Activated T-cell treated with anti-CD3 and anti-CD28 coated beads for 48 hours (primary cell): ENCODE results near the gene GAL3ST3.

ENCODE experiments used
- DNase-seq: peaks from one replicate; pipeline ENCODE4 v3.0.0-alpha.2; 2020; ENCODE audit warnings: low read depth

Gene GAL3ST3

DNA sequence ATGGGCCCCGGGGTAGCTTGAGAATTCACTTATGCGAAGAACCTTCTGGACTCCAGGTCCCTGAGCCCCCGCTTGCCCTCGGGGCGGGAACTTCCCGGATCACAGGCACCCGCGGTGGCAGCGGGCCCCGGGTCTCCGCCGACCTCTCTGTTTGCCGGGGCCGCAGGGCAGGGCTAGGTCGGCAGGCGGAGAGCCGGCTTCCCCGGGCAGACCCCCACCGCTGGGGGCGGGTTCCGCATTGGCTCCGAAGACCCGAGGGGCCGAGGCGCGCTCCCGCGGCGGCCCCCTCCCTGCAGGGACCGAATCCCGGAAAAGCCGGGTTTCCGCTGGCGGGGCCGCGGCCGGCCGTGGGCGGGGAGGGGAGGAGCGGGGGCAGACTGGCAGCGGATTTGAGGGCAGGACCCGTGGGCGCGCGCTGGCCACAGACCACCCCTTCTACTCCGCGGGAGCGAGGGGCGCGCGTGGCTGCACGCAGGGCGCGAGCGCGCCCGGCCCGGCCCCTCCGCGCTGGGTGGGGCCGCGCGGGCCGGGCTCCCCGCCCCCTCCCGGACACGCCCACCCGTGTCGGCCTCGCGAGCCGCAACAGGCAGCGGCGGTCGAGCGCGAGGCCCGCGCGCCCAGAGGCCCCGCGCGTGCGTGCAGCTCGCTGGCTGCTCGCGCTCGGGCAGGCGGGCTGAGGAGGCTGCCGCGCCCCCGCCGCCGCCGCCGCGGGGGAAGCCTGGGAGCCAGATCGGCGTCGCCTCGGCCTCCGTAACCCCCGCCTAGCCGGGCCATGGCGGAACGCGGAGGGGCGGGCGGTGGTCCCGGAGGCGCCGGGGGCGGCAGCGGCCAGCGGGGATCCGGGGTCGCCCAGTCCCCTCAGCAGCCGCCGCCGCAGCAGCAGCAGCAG is 21.0 kb upstream of the GAL3ST3 start, which contains the start of gene PACS1:
Gene PACS1 (plus strand): TSS at position 558 of the 889 bp plus-strand sequence. CDS start 215 bp downstream, at position 773.
- peak; percentile 72 for DNase-seq

- no peak for DNase-seq
Measured at GRCh38 chr11:66068923-66069714, 20.2 kb upstream of the GAL3ST3 start.

DNA sequence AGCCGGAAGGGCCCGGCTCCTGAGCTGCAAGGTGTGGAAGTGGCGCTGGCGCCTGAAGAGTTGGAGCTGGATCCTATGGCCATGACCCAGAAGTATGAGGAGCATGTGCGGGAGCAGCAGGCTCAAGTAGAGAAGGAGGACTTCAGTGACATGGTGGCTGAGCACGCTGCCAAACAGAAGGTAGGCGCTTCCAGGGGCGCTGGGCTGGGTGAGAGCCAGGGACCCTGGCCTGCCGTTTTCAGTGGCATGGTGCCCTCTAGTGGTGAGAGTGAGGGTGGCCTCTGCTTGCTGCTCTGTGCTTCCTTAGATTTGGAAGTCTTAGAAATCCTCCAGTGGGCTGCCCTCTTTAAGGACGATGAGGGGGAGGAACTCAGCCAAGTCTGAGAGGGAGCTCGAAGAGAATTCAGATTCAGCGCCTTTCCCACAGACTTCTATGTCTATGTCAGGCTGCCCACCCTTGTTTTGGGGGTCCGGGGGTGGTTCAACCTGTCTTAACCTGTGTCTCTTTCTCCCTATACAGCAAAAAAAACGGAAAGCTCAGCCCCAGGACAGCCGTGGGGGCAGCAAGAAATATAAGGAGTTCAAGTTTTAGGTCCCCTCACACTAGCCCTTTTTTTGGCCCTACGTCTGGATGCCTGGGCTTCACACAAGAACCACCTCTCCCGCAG is 19.3 kb upstream of the GAL3ST3 start:
- peak; percentile 70 for DNase-seq

- DNase-seq: no peak
Measured at GRCh38 chr11:66067640-66068039, 18.7 kb upstream of the GAL3ST3 start.

DNA sequence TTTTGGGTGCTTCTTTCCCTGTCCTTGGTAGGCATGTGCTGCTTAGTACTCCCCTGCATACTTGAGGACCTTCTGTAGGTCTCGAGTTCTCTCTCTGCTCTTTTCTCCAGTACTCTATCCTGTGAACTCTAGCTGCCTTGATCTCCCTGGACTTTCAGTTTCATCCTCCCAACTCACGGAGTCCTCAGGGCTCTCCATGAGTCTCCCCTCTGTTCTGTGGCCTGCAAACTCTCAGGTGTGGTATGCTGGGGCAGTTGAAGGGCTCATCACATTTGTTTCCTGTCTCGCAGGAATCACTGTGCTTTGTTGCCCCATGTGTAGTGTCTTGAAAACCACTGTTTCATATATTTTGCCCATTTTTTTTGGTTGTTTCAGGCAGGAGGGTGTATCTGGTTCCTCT is 17.8 kb upstream of the GAL3ST3 start:
- no peak for DNase-seq

DNA sequence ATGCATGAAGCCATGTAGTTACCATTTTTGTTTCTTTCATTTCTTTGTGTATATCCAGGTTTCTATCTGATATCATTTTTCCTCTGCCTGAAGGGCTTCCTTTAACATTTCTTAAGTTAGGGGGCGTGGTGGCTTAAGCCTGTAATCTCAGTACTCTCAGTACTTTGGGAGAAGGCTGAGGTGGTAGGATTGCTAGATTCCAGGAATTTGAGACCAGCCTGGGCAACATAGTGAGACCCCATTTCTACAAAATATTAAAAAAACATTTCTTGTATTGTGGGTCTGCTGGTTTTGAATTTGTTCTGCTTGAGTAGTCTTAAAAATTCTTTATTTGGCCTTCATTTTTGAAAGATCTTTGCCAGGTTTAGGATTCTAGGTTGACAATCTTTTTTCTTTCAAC is 15.6 kb upstream of the GAL3ST3 start:
- no peak for DNase-seq

DNA sequence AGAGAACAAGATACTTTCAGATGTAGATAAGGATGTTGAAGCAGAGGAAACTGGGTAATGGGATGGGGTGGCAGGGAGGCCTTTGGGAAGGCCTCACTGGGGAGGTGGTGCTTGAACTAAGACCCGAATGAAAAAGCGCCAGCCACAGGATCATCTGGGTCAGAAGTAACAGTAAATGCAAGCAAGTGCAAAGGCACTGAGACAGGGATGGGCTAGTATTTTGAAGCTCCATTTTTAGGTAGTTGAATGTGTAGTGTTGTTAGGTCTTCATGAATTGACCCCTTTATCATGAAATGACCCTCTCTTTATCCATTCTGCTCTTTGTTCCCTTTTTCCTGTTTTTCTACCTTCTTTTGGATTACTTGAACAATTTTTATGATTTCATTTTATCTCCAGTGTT is 14.9 kb upstream of the GAL3ST3 start:
- no peak for DNase-seq

DNA sequence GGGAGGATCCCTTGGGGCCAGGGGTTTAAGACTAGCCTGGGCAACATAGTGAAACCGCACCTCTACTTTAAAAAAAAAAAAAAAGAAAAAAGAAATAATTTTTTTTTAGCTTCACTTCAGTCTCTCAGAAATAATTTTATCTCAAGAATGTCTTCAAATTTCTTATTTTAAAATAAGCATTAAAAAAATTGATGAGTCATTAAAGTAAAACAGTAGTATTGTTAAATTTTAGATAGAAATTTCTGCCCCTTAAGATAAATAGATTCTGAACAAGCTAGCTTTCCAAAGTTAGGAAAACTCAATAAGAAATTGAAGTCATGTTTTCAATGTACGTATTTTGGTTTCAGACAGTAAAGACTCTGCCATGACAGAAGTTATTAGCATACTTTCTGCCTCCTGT is 13.4 kb upstream of the GAL3ST3 start:
- no peak for DNase-seq

DNA sequence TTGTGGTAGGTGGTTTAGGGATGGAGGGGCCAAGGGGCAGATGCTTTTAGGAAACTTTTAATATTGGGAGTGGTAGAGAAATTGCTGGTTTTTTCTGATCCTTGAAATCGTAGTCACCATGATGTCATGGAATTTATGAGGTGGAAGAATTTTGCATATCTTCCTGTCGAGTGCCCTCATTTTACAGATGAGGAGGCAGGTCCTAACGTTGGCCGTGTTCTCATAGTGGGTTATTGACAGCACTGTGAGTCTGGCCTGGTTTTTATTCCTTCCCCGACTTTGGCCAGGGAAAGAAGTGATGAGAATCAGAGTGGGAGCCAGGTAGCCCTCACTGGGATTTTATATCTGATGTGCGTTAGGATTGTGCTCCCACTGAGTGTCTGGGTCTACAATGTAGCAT is 12.3 kb upstream of the GAL3ST3 start:
- DNase-seq: no peak

DNA sequence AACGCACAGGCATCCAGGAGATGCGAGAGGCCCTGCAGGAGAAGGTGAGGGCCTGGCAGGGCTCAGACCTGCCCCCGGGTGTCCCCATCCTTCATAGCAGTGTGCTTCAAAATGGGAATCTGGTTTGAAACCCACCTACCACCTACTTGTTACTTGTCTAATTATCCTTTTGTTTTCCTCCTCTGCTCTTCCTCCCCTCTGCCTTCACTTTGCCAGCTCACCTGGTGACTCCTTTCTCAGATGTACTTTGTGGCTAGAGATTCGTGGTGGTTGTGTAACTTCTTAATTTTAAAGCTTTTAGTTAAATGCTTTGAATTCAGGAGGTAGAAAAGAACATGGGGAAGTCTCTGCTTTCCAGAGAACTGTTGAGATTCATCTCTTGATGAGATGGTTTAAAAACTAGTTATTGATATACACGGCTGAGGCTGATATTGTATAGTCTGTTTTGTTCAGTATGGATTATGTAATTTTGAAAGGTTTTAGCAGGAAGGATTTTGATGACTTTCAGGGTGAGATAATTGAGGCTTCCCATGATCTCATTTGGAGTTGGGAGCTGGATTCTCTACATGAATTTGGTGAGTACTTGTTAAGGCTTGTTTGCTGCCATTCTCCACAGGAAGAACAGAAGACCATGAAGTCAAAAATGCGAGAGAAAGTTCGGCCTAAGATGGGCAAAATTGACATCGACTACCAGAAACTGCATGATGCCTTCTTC is 11.2 kb upstream of the GAL3ST3 start:
- DNase-seq: no peak

DNA sequence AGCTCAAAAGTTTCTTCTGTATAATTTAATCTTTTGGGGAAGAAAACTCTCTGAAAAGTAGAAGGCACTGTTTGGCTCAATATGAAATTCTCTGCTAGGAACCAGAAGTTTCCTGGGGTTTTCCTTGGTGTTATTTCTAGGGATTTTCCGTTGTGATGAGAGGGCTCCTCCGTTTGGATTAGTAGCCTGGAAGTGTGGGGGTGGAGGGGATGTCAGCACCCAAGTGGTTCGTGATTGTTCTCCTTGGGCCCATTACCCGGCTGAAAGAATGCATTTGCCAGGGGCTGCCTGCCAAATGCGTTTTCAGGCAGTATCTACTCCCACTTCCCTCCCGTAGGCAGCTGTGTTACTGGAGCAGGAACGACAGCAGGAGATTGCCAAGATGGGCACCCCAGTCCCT is 7.5 kb upstream of the GAL3ST3 start:
- DNase-seq: no peak

- DNase-seq: no peak
Measured at GRCh38 chr11:66055021-66055420, 6.1 kb upstream of the GAL3ST3 start.

DNA sequence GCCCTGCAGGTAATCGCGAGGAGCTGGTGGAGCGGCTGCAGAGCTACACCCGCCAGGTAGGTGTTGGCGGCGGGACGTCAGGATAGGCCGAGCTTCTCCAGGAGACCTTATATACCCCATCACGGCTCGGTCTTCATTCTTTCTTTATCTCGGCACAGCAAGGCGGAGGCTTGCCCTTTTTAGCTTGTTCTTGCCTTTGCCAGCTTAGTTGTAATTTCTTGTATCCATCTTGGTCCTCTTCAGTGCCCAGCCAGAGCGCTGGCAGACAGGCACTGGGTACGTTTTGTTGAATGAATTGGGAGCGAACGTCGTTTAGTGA is 3.7 kb upstream of the GAL3ST3 start:
- DNase-seq: no peak

DNA sequence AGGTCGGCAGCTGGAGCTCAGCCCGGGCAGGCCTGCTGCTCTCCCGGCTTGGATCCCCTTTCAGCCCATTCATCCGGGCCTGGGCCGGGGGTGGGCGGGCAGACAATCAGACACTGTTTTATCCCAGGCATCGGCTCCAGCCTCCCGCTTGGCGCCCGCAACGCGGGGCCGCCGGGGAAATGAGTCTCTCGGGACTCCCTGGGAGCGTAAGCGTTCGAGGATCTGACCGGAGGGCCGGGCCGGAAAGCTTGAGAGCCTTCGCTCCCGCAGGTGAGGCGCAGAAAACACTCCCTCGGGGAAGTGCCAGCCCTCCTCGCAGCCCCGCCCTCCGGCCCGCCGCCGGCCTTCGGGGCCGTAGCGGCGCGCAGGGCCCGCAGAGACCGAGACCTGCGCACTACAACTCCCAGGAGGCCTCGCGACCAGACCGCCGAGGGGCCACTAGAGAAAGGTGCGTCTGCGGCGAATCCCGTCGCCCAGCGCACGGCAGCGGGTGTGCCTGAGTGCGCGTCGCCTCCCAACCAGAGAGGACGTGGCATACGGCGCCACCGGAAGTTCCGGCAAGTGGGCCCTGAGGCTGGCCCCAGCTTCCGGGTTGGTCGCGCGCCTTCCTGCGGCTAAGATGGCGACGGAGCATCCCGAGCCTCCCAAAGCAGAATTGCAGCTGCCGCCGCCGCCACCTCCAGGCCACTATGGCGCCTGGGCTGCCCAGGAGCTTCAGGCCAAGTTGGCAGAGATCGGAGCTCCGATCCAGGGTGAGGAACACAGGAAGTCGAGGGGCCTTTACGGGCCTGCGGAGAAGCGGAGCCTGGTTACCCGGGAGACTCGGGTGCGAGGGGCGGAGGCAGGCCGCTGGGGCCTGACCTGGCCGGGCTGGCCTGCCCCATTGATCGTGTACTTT is 3.1 kb upstream of the GAL3ST3 start, which contains the start of gene SF3B2:
Gene SF3B2 (plus strand): TSS at position 599 of the 898 bp plus-strand sequence. CDS start 21 bp downstream, at position 620.
- peak; percentile 98 for DNase-seq

- no peak for DNase-seq
Measured at GRCh38 chr11:66051371-66051765, 2.4 kb upstream of the GAL3ST3 start.

DNA sequence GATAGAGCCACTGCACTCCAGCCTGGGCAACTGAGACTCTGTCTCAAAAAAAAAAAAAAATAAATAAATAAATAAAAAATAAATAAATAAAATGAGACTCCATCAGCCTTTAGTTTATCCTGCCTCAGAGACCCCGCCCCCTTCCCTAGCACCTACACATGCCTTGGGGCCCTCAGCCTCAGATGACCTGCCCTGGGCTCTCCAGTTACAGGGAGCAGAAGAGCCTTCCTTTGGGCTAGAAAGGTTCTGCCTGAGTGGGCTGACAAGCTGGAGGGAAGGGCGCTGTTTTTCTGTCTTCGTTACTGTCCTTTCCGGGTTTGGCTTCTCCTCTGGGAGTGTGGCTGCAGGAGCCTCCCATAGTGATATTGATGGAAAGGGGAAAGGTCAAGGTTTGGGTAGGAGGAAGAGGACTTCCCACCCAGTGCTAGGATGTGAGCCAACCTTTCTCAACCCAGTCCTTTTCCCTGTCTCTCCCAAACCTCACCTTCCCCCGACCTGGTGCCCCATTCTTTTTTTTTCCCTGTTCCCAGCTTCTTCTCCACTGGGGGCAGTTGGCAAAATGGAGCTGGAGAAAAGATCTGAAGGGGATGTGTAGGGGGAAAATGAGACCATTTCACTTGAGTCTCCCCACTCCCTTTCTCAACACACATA is 1.7 kb upstream of the GAL3ST3 start:
- no peak for DNase-seq

- no peak for DNase-seq
Measured at GRCh38 chr11:66047541-66048365, 1.2 kb downstream of the GAL3ST3 start.

GRCh38 chr11:66046901-66047300 is 2.1 kb downstream of the GAL3ST3 start:
- DNase-seq: no peak

GRCh38 chr11:66045177-66045639 is 3.8 kb downstream of the GAL3ST3 start:
- peak; percentile 80 for DNase-seq
